ENCODE measurements around the gene E2F8.

DNA sequence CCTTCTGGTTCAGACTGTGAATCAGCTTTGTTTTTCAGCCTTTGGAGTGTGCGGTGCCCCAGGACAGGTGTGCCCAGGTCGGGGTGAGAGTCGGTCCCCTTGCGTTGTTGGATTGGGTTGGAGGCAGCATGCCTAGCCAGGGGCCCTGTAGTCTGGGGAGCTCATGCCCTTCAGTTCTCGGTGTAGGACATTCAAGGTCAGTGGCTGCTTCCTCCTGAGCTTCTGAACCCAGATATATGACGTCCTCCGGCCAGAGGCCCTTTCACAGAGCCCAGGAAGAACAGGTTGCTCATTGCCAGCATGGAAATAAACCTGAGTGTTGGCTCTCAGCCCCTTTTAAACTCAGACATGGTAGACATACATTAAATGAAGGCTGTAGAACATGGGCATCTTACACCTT, 41.7 kb downstream of the E2F8 start:
- no peak for TF ChIP-seq ETV6 (conservative IDR thresholded peaks at IDR 0.05 in 1 of 2, IDR thresholded peaks at IDR 0.05 in 1 of 2; ENCODE audit: borderline replicate concordance in 1 of 2, low read depth in 1 of 2)
- TF ChIP-seq EP300 (IDR thresholded peaks at IDR 0.05; ENCODE audit: borderline replicate concordance in 1 of 2, control insufficient read depth in 1 of 2, low read depth in 2 of 2, low read length in 2 of 2), result no peak
- no peak for TF ChIP-seq CEBPB (IDR thresholded peaks at IDR 0.05; ENCODE audit: borderline replicate concordance in 1 of 2, low read depth in 2 of 2, low read length in 2 of 2)
- TF ChIP-seq CHD2 (IDR thresholded peaks at IDR 0.05; ENCODE audit: borderline replicate concordance, low read depth, low read length), result no peak
- no peak for TF ChIP-seq SIN3A (IDR thresholded peaks at IDR 0.05; ENCODE audit: low read depth, low read length)
- no peak for TF ChIP-seq POLR2A (IDR thresholded peaks at IDR 0.05; ENCODE audit: low read depth, low read length)
- TF ChIP-seq, protein P1, sequence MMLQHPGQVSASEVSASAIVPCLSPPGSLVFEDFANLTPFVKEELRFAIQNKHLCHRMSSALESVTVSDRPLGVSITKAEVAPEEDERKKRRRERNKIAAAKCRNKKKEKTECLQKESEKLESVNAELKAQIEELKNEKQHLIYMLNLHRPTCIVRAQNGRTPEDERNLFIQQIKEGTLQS (IDR thresholded peaks at IDR 0.05; ENCODE audit: borderline replicate concordance, extremely low read depth, low read depth, low read length), result no peak
- TF ChIP-seq, protein P2, sequence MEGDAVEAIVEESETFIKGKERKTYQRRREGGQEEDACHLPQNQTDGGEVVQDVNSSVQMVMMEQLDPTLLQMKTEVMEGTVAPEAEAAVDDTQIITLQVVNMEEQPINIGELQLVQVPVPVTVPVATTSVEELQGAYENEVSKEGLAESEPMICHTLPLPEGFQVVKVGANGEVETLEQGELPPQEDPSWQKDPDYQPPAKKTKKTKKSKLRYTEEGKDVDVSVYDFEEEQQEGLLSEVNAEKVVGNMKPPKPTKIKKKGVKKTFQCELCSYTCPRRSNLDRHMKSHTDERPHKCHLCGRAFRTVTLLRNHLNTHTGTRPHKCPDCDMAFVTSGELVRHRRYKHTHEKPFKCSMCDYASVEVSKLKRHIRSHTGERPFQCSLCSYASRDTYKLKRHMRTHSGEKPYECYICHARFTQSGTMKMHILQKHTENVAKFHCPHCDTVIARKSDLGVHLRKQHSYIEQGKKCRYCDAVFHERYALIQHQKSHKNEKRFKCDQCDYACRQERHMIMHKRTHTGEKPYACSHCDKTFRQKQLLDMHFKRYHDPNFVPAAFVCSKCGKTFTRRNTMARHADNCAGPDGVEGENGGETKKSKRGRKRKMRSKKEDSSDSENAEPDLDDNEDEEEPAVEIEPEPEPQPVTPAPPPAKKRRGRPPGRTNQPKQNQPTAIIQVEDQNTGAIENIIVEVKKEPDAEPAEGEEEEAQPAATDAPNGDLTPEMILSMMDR (IDR thresholded peaks at IDR 0.05 in 2 of 3, conservative IDR thresholded peaks at IDR 0.05 in 1 of 3; ENCODE audit: control insufficient read depth in 2 of 3, extremely low read depth in 1 of 3, insufficient read depth in 1 of 3, low read depth in 3 of 3, low read length in 3 of 3), result no peak
- TF ChIP-seq POLR2AphosphoS2 (IDR thresholded peaks at IDR 0.05; ENCODE audit: low read depth, low read length), result no peak
